Measurements from ENCODE around the gene TLE7.
A peak's percentile ranks its signal among the peaks of the same experiment; 100 is the strongest.

TLE7 gene

GRCh38 chr16:71442051-71442440, at the start of gene TLE7:
TLE7 (minus strand) TSS chr16:71442054; CDS start chr16:71433324, 8,730 bp downstream.
- DNase-seq (ENCODE audit: low read depth): no peak

- DNase-seq (ENCODE audit: low read depth): no peak
Observed at GRCh38 chr16:71491054-71491453, 49.2 kb upstream of the TLE7 start.

- no peak for DNase-seq (ENCODE audit: low read depth)
Observed at GRCh38 chr16:71490361-71490760, 48.5 kb upstream of the TLE7 start.

- DNase-seq (ENCODE audit: low read depth): no peak
Observed at GRCh38 chr16:71489122-71489521, 47.3 kb upstream of the TLE7 start, which contains the start of gene ZNF19. ZNF19 (minus strand) TSS chr16:71489324; CDS start chr16:71482114, 7,210 bp downstream.

DNA sequence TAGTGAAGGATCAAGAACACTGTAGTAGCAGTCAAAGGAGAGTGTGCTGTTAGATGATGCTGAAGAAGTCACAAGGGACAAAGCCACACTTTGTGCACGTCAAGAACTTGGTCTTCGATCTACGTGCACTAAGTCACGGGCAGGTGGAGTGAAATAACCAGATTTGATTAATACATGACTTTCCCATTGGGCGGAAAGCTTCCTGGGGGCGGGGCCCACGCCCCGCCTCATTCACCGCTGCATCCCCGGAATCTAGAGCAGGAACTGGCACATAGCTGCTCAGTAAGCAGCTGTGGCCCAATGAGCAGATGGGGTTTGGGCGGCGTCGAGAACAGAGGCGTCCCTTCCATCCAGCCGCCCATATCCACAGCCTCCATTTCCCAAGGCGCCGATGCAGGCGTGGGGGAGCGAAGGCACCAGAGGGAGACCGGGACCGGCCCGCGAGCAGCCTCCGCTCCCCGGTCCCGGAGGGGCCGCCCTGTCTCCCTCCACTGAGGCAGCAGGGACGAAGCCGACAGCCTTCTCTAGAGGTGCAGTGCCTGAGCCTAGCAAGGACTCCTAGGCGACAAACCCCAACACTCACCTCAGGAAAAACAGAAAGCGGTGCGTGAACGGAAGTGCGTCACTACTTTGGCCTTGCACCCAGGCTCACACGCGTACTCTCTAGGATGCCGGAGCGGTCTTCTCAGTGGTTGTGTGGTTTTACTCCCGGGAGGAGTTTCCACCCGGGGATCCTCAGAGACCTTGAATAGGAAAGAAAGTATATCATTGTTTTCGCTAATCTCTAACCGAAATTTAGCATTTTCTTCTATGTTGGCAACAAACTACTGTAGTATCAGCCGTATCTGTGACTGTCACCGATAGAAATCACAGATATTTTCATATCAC, 42.4 kb upstream of the TLE7 start:
- peak; percentile 93 for DNase-seq (ENCODE audit: low read depth)

DNA sequence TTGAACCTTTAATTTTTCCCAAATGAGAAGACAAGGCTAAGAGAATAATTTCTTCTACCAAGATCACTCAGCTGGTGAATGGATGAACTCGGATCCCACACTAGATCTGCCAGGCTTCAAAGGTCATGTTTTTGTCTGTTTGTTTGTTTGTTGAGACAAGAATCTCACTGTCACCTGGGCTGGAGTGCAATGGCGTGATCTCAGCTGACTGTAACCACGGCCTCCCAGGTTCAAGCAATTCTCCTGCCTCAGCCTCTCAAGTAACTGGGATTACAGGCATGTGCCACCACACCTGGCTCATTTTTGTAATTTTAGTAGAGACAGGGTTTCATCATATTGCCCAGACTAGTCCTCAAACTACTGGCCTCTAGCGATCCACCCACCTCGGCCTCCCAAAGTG, 40.7 kb upstream of the TLE7 start:
- DNase-seq (ENCODE audit: low read depth): no peak

- no peak for DNase-seq (ENCODE audit: low read depth)
Observed at GRCh38 chr16:71480956-71481355, 39.1 kb upstream of the TLE7 start.

GRCh38 chr16:71479420-71479819, 37.6 kb upstream of the TLE7 start:
- peak; percentile 43 for DNase-seq (ENCODE audit: low read depth)

DNA sequence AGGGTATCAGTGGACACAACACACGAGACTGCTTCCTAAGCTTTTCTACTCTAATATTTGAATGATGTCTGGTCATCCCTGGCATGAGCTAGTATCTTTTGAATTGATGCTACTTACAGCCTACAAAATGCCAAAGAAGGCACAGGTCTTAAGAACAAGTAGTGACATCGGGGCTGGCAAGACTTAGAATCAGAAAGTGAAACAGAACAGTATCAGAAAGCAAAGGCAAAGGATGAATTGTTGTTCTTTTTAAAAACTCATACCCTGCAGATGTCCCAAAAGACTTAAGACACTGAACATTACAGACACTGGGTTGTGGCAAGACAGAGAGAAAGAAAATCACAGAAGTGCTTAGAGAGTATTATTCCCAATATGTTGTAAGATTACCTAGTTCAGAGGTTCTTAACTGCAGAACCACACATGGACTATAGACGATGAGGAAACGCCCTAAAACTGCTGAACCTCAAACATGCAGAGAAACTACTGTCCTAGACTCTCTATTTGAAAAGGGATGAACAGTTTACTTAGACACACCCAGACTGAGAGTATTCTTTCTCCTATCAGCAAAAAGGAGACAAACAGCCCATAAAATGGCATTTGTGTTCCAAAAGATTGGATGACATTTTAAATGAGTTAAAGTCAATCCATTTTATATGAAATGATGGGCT, 34.7 kb upstream of the TLE7 start:
- DNase-seq (ENCODE audit: low read depth): no peak

- DNase-seq (ENCODE audit: low read depth): peak; percentile 93
Observed at GRCh38 chr16:71474864-71475263, 33.0 kb upstream of the TLE7 start.

- no peak for DNase-seq (ENCODE audit: low read depth)
Observed at GRCh38 chr16:71473891-71474290, 32.0 kb upstream of the TLE7 start.

DNA sequence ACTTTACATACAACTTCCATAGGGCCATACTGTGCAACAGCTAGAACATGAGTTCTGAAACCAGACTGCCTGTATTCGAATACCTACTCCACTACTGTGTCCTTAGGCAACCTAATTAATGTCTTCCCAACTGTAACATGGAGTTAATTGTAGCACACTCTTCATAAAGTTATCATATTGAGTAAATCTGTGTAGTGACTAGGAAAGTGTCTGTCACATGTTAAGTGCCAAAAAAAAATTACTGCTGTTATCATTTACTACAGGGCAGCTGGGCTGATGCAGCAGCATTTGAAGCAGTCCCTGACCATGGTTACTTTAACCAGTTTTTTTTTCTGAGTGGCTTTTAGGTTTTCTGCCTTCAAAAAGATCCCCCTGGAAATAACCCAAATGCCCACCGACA, 31.1 kb upstream of the TLE7 start:
- DNase-seq (ENCODE audit: low read depth): no peak

GRCh38 chr16:71472051-71472450, 30.2 kb upstream of the TLE7 start:
- DNase-seq (ENCODE audit: low read depth): no peak

GRCh38 chr16:71467810-71468209, 26.0 kb upstream of the TLE7 start:
- DNase-seq (ENCODE audit: low read depth): peak; percentile 48

GRCh38 chr16:71464231-71464630, 22.4 kb upstream of the TLE7 start:
- no peak for DNase-seq (ENCODE audit: low read depth)

GRCh38 chr16:71461686-71462648, 20.1 kb upstream of the TLE7 start, which contains the start of gene ZNF23:
ZNF23 (minus strand) TSS chr16:71462247; CDS start chr16:71456796, 5,451 bp downstream.
- DNase-seq (ENCODE audit: low read depth): peak; percentile 83

DNA sequence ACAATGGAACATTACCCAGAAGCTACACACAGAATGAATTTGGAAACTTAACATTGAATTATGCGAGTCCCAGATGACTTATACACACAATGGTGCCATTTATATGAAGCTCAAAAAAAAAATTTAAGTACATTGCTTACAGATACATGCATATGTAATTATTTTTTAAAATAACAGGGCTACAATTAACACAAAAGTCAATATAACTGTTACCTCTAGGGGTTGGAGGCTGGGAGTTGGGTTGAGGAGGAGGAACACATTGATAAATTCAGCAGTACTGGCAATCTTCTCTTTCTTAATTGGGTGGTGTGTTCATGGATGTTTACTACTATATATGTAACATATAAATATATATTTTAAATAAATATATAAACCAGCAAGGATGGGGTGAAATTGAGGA, 19.1 kb upstream of the TLE7 start:
- peak; percentile 24 for DNase-seq (ENCODE audit: low read depth)

DNA sequence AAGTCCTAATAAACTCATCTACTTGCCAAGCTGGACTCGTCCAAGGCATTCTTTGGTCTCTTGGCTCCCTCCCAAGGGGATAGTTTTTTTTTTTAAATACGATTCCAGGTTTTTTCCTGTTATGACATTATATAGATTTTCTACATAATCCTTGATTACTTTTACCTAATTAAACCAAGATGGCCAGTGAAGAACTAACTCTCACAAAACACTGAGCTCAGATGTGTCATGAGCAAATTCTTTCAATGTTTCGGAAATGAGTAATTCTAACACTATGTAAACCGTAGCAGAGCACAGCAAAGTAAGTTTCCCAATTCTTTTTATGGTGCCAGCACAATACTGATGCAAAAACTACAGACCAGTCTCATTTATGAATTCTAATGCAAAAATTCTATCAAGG, 18.4 kb upstream of the TLE7 start:
- DNase-seq (ENCODE audit: low read depth): peak; percentile 87

GRCh38 chr16:71459510-71459909, 17.7 kb upstream of the TLE7 start:
- DNase-seq (ENCODE audit: low read depth): no peak

- no peak for DNase-seq (ENCODE audit: low read depth)
Observed at GRCh38 chr16:71456801-71457200, 14.9 kb upstream of the TLE7 start.

DNA sequence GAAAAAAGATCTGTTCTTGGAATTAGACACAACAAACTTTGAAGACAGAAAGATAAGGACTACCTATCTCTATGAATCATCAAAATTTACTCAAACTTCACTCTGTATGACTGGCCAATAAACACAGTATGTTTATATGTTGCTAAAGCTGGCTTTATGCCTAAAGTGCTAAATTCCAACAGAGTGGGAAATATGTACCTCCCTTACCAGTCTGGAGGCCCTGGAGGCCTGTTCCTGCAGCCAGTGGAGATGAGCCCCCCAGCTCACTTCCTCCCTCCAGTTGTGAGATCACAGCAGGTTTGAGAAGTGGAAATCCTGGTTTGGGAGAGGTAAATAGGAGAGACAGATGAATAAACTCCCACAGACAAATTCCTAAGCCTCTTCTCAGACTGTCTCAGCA, 11.2 kb upstream of the TLE7 start:
- no peak for DNase-seq (ENCODE audit: low read depth)

DNA sequence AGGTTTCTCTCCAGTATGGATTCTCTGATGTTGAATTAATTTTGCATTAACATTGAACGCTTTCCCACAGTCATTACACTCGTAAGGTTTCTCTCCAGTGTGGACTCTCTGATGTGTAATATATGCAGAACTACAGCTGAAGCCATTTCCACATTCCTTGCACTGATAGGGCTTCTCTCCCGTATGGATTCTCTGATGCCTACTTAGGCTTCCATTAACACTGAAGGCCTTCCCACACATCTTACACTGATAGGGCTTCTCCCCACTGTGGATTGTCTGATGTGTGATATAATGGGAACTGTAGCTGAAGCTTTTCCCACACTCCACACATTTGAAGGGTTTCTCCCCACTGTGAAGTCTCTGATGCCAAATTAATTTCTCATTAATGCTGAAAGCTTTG, 7.2 kb upstream of the TLE7 start:
- DNase-seq (ENCODE audit: low read depth): no peak
